Stimulated activated CD4-positive, alpha-beta T cell treated with anti-CD3 and anti-CD28 coated beads, TNF-alpha, amount 100 ng/mL, for 4 hours (primary cell): ENCODE data around the gene PLPP6.
"Not testable (repeated sequence)": the region's sequence is repeated elsewhere in the genome, so short reads cannot be mapped to it uniquely, and the experiment has no call there.

Experiments used
- DNase-seq, 3 experiments: peaks; one replicate each; pipeline ENCODE4 v3.0.0-alpha.2; 2020; ENCODE audit warnings: low read depth in 3 of 3

The PLPP6 gene

DNA sequence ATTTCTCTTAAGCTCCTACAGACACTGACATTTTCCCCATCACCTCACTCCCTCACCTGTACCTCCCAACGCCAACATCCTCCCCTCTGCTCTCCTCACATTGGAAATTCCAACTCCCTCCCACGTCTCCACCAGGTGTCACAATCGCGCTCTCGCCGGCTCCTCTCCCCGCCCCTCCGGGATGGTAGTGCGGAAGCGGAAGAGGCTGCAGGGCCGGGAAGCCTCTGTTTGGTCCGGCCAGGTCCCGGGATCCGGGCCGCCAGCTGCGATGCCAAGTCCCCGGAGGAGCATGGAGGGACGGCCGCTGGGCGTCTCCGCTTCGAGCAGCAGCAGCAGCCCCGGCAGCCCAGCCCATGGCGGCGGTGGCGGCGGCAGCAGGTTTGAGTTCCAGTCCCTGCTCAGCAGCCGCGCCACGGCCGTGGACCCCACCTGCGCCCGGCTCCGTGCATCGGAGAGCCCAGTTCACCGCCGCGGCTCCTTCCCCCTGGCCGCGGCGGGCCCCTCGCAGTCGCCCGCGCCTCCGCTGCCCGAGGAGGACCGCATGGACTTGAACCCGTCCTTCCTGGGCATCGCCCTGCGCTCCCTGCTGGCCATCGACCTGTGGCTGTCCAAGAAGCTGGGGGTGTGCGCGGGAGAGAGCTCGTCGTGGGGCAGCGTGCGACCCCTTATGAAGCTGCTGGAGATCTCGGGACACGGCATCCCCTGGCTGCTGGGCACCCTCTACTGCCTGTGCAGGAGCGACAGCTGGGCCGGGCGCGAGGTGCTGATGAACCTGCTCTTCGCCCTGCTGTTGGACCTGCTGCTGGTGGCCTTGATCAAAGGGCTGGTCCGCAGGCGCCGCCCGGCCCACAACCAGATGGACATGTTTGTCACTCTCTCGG is at the start of gene PLPP6:
Gene PLPP6, plus strand, starts transcription at position 187 of the 881 bp plus-strand sequence. Its CDS starts 82 bp downstream, at position 269.
- peak; percentile 47 to 56 (median 50) for DNase-seq

DNA sequence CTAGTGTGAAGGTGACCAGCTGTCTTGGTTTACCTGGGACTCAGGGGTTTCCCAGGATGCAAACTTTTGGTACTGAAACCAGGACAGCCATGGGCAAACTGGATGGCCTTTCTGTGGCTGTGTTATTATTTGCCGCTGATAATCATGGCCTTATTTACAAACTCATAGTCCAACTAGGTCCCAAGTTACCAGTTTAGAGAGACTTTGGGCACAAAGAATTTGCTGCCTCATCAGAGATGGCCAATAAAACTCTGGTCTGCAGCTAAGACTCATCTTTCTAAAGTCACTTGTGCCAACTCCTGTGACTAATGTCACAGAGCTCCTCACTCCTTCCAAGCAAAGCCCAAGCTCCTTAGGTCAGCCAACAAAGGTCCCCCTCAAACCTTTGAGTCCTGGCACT is 47.5 kb upstream of the PLPP6 start:
- no peak for DNase-seq

DNA sequence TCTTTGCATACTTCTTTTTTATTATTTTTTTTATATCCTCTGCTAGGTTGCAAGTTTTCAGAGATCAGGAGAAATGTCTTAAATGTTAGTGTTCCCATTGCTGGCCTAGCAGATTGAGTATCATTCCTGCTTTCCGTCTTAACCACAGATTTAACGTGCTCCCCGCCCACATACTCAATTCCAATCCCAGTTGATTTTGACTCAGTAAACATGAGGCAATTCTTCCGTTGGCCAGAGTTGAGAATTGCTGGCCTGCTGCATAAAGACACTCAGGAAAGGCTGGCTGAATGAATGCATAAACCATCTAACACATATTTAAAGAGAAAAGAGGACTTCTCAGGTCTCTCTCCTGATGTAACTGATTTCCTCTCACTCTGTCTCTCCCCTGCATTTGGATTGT is 46.8 kb upstream of the PLPP6 start:
- no peak for DNase-seq

DNA sequence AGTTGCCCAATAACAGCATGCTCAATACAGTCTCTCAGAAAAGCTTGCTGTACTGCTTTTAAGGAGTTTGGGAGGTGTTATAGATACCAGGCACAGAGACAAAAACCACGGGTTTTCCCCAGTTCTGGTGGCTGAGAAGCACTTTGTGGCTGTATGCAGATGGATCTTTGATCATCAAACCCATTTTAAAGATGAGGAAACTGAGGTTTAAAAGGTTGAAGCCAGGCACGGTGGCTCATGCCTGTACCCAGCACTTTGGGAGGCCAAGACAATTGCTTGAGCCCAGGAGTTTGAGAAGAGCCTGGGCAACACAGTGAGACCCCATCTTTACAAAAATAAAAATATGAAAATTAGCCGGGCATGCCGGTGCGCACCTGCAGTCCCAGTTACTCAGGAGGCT is 46.3 kb upstream of the PLPP6 start:
- DNase-seq: no peak

DNA sequence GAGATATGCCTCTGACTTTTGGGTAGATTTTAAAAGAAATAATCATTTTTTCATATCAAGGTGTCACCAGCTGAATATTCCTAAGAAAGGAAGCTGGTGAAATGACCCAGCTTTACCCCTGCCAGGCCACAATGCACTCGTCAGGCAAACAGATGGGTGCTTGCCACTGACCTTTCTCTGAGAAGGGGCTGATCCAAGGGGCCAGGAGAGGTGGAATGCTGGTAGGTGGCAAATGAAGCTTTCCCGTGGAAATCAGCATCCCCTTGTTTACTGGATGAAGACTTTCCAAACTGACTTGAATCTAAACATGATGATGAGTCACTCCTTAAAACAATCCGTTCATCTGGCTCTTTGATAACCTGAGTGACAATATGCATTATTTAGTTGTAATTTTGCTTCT is 44.3 kb upstream of the PLPP6 start:
- DNase-seq: no peak

DNA sequence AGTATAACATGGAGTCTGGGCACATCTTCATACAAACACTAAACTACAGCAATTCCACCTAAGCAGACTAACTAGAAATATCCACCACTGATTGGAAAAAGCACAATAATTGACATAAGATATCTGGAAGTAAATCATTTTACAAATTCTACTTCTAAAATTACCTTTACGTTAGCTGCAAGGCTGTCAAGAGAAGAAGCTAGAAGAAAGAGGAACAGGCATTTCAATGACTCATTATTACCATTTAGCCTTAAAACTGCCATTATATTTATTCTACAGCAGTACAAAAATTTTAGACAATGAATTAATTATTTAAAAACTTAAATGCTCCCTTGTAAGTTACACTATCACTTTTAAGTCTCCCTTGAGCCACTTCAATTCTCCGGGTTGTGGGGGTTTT is 43.4 kb upstream of the PLPP6 start:
- no peak for DNase-seq

DNA sequence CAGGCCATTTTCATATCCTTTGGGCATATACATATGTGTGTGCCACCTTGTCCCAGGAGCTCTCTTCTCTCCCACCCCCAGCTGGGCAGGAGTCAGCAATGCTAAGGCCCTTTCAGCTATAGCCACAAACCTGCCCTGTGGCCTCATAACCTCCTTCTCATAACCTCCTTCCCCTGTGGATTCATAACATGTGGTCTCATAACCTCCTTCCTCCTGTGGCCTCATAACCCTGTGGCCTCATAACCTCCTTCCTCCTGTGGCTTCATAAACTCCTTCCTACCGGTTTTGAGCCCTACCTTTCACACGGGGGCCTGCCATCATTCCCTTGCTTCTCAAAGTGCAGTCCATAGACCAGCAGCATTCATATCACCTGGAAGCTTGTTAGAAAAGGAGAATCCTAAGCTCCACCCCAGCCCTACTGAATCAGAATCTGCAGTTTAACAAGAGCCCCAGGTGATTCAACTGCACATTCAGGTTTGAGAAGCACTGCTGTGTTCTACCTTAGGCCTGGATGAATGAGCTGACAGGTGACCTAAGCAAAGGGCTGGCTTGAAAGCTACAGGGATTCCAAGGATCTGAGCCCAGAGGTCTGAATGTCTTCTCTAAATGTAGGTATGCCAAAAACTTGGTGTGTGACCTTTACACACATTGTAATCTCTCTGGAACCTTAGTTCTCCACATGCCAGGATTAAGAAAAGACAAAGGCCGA is 41.9 kb upstream of the PLPP6 start:
- DNase-seq: no peak

DNA sequence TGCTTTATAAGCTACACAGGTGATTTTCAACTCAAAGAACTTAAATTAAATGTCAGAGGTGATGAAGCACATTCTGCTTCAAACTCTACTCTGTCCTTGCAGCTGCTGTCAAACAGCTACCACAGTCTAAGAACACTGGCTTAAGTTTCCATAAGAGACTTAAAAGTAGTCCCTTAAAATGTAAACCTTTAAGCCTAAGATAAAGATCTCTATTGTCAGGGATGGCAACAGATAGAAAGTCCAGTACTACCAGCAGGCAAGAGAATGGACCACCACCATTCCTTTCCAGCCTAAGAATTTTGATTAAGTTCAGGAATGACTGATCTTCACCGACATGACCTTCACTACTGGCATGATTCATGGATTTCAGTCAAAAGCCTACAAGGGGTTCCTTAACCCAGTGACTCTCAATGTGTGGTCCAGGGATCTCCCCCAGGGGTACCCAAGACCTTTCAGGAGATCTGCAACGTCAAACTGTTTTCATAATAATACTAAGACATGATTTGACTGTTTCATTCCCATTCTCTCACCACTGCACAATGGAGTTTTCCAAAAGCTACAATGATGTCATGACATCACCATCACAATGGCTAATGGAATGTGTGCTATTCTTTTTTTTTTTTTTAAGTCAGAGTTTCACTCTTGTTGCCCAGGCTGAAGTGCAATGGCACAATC is 41.1 kb upstream of the PLPP6 start:
- DNase-seq: no peak

DNA sequence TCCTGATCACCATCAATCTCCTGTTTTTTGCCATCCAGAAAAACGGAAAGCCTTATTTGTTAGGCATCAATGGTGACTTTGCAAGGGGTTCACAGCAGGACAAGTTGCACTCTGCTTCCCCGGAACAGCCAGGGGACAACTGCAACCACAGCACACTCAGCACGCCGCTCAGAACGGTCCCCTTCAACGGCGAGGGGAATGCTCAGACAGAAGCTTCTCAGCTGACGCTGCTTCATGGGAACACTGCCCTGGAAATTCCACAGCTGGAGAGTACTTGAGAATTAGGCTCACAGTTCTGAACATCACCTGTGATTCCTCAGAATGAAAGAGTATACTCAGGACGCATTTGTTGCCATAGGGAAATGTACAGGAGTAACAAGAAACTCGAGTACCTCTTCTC is 40.1 kb upstream of the PLPP6 start:
- no peak for DNase-seq

DNA sequence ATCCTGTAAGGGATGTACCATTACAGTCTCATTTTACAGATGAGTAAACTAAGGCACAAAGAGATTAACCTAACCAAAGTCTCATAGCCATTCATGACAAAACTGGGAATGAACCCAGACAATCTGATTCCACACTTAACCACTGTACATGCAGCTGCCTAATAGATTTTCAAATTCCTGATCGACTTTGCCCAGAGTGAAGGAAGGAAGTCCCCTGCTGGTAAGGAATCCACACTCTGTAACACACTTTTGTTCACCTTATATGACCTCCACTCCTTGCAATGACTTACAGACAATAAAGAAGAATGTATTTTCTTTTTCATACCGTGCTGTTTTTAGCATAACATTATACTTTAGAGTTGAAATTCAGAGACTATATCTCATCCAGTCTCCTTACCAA is 31.3 kb upstream of the PLPP6 start:
- DNase-seq: no peak

DNA sequence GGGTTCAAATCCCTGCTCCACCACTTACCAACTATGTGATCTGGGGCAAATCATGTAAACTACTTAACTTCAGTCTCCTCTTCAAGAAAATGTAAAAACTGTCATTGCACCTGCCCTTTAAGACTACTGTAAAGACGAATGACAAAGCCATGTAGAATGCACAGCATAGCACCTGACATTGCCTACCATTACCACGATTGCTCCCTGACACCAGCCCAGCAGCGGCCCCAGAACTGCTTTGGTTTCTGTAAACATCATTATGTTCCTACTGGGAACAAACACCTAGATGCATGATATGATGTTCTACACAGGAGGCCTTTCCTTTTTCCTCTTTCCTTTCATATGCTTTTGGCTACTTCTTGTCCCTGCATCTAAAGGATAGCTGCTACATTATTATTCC is 23.1 kb upstream of the PLPP6 start:
- DNase-seq: no peak

DNA sequence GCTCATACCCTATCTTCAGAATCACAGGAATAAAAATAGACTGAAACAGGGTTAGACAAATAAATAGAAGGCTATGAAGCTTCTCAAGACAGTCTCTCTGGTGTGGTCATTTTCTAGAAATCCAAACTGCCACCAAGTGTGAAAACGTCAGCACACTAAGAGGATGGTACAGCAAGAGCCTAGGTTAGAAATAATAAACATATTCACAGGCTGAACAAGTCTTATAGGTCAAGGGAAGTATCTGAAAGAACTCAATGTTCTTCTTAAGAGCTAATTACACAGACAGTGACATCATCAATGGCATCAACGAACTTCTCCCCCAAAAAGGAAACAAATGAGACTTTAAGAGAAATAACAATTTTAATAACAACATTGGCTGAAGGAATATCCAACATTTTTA is 22.7 kb upstream of the PLPP6 start:
- DNase-seq: no peak

DNA sequence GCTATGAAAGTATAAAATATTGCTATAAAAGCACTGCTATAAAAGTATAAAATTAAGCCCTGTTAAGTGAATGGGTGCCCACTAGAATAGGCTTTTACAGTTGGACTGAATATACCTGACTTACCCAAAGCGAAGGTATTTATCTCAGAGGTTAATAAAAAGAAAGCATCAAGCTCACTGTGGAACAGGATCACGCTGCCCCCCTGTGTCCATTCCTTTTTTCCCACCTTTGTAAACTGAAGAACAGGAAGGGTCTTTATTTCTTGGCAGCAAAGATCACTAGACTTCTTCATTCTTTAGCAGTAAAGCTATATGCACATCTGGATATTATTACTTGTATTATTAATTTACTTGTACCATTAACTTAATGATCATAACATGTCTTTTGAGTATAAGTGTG is 22.1 kb upstream of the PLPP6 start:
- no peak for DNase-seq

DNA sequence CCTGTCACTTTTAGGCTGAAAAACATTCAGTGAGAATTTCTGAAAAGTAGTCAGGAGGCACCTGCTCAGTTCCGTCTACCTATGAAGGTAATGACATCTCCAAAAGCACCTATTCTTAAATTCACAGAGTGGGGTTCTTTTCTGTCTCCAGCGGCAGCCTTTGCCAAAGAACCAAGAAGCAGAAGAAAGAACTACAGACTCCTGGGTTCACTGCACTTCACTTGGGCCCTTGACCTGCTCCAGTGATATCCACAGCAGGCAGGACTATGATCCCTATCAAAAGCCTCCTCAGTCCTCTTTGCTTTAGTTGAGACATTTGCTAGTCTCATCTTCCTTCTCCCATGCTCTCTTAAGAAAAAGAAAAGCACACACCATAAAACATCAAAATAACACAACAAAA is 19.7 kb upstream of the PLPP6 start:
- DNase-seq: no peak

DNA sequence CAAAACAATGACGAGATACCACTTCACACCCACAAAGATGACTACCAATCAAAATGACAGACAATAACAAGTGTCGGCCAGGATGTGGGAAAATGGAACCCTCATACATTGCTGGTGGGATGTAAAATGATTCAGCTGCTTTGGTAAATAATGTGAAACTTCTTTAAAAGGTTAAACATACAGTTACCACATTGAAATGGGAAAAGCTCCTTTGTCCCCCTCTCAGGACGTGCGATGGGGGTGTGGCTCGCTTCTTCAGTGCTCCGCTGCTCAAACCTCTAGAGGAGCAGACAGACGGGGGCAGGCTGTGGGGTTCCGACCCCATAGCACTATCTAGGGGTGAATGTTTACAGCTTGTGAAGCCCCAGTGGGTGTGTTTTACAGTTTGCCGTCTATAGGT is 8.0 kb upstream of the PLPP6 start:
- DNase-seq: no peak

DNA sequence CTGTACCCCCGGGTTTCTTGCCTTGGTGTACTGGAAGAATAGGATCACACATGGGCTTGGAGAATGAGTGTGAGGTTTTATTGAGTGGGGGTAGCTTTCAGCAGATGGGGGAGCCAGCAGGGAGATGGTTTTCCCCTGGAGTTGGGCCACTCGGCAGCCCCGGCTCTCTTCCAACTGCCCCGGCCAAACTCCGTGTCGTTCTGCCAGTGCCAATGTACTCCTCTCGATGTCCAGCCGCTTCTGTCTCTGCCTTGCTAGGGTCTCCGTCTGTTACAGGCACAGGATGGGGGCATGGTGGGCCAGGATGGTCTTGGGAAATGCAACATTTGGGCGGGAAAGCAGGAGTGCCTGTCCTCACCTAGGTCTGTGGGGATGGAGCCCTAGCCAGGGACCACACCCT is 7.6 kb upstream of the PLPP6 start:
- DNase-seq: no peak

DNA sequence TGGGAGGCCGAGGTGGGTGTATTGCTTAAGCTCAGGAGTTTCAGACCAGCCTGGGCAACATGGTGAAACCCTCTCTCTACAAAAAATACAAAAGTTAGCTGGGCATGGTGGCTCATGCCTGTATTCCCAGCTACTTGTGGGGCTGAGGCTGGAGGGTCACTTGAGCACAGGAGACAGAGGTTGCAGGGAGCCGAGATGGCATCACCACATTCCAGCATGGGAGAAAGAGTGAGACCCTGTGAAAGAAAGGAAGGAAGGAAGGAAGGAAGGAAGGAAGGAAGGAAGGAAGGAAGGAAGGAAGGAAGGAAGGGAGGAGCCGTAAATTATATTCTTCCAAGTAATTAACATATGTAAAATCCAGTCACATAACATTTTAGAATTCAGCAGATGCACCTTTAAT is 5.9 kb upstream of the PLPP6 start:
- DNase-seq: not testable (repeated sequence)

DNA sequence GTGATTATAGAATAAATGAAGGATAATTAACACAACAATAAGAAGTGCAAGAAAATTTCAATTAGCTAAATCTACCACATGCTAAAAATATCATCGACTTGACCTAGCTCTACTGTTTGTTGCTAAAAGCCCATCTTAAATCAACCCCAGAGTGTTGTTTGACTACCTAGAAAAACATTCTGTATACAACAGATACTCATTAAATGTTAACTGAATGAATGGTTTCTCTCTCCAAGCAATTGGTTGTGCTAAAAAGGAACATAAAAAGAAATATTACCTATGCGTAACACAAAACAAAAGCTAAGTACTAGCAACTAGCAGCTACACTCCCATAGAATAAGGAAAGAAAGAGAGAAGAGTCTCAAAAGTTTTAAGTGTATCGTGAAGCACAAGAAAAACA is 5.5 kb upstream of the PLPP6 start:
- no peak for DNase-seq

DNA sequence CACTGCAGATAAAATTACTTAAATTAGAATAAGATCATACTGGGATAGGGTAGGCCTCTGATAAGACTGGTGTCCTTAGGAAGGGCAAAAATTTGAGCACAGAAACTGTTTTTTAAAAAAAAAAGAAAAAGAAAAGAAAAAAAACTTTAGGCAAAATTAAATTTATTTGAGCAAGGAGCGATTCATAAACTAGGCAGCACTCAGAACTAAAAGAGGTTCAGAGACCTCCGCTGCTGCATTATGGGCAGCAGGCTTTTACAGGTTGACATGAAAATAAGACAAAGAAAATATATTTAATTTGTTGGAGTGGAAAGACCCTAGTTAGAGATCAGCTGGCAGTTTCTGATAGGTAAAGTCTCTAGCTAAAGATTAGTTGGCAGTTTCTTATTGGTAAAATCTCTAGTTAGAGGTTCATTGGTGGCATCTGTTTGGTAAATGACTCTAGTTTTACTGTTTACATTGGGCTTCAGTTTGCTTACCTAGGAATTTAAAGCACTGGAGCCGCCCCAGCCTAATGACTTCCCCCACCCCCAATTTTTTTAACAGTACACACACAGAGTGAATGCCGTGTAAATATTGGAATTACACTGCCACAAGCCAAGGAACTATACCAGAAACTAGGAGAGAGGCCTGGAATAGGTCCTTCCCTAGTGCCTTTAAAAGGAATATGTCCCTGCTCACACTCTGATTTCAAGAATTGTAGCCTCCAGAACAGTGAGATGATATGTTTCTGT is 4.5 kb upstream of the PLPP6 start:
- DNase-seq: no peak

DNA sequence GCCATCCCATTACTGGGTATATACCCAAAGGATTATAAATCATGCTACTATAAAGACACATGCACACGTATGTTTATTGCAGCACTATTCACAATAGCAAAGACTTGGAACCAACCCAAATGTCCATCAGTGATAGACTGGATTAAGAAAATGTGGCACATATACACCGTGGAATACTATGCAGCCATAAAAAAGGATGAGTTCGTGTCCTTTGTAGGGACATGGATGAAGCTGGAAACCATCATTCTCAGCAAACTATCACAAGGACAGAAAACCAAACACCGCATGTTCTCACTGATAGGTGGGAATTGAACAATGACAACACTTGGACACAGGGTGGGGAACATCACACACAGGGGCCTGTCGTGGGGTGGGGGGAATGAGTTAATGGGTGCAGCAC is 1.4 kb upstream of the PLPP6 start:
- DNase-seq: not testable (repeated sequence)

DNA sequence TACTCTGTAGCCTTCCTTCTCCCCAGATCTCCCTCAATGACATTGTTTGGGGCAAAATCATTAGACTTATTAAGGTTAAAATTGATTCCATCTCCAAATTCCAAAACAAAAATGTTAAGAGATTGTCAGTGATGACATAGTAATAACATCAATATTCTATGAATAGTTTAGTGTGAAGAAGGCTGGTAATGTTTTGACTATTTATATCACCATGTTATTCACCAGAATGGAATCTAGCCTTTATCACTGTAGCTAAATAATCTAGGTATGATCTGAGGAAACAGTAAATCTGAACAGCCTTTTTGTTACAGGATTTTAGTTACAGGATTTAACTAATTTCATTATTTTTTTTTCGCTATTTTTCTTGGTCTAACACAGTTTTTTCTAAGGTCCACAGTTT is 929 bp upstream of the PLPP6 start:
- no peak for DNase-seq

DNA sequence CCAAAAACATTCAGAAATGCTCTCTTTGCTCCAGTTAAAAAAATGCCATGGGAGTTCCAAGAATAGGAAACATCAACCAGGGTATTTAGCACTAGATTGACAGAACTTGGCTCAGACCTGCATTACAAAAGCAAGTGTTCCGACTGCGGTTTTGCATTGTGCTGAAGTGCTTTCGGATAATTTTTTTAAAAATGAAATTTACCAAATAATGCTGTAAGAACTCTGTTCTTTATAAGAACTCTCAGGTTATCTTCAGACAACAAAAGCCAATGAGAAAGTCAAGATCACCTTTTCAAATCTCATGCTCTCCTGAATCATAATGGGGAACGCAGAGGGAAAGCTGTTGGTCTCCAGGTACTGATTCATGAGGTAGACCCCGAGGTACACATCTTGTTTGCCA is 483 bp upstream of the PLPP6 start:
- DNase-seq: no peak
